ENCODE data around the gene GLE1. TPM values are rescaled to one million over a fixed set of nuclear protein-coding genes. Genes with fewer than 3 reads are reported as not detected.

GLE1 gene
- total RNA-seq, 1 donor from 2014 or later: 6.3 TPM

DNA sequence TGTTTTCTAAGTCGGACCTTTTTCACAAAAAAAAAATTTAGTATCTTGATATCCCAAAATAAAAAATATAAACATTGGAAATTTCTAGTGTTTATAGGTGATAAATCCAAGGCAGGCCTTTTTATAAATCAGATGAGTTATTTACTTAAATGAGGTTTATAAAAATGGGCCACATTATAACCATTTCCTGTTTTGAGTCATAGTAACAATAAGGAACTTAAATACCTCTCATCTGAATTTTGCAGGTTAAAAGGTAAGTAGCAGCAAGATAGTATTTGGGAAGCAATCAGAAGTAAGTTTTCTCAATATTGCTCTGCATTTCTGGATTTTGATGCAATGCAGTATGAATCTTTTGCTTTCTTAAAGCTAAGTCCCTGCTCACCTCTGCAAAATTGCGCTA is 51.8 kb downstream of the GLE1 start:
- no peak for TF ChIP-seq CTCF (IDR thresholded peaks at IDR 0.05)
- Histone ChIP-seq H3K4me3 (no peak overlapping the region), H3K9me3 (no peaks in the 10 kb centered on the region), H3K4me1 (peaks cover 13 to 55% of the 10 kb centered on the region in 2 donors), H3K27me3 (no peaks in the 10 kb centered on the region), H3K36me3 (no peaks in the 10 kb centered on the region), H3K27ac (no peak overlapping the region)
- intact Hi-C loops (cut with DNase I): no loop called here
- no peak for DNase-seq (ENCODE audit: low spot score in 2 of 2)

DNA sequence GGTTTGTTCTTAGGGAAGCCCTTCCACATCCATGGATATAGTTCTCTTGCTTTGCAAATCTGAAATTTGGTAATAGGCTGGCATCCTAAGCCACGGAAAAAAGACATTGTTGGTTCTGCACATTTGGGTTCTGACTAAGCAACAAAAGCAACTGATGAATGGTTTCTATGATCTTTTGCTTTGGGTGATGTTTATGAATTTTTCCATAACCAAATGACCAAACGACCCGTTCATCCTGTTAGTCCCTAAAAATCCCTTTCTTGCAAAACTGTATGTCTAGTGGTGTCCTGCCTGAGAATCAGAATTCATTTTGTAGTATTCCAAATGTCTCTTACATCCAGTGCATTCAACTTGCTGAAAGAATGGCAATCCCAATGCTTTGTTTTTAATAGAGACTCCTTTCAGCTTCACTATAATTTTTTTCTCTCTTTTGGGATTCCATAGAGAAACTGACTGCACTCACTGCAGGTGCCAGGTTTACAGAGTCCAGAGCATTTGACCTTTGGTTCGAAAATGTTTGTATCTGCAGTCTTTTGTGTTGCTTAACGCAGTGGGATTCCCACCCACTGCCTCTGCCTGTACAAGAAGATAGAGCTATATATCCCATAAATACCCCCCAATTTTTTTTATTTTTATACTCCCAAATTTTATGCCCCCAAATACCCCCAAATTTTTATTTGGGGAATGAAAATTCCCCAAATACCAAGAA is 52.6 kb downstream of the GLE1 start:
- no peak overlapping the region for H3K4me3 ChIP-seq
- no peak for TF ChIP-seq CTCF (IDR thresholded peaks at IDR 0.05)
- intact Hi-C loops (cut with DNase I): no loop called here
- H3K9me3 ChIP-seq: no peaks in the 10 kb centered on the region
- no peaks in the 10 kb centered on the region for H3K27me3 ChIP-seq
- no peak for DNase-seq (ENCODE audit: low spot score in 2 of 2)
- peaks cover 0 to under 1% of the 10 kb centered on the region in 2 donors for H3K36me3 ChIP-seq
- H3K27ac ChIP-seq: no peak overlapping the region
- peaks cover 13 to 54% of the 10 kb centered on the region in 2 donors for H3K4me1 ChIP-seq

DNA sequence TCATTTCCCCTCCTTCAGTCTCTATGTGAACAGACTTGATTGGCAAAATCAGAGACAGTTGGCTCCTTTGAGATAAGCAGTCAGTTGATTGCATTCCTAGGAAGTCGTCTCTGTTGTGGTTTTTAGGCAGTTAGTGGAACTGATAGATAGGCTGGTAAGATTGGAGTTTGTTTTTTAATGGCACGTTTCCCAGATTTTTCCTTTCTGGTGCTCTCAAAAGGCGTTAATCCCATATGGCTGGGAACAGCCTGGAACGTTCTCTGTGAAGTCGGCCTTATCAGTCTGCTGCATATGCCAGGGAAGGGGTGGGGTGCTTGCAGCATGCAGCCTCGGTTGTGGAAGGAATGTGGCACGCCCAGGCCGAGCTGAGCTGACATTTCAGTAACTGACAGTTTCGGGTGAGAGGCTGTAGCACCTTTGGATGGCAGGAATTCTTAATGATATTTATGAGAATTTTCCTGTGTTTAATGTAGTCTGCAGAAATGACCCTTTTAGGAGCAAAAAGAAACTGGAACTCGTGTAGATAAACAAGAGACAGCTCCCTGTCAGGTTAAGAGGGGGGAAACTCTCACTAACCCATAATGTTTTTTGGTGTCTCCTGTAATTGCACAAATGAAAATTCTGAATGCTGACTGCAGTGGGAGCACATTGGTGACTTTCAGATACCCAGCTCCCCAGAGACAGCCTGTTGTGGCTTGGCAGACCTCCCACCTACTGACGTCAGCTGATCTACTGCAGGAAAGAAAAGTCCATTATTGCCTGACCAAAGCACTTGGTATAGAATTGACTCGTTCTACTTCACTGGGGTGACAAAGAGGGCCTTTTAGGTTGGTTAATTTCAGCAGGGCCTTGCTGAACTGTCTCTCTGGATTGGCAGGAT is 54.2 kb downstream of the GLE1 start:
- intact Hi-C loops (cut with DNase I): no loop called here
- Histone ChIP-seq H3K4me1 (peaks cover 13 to 60% of the 10 kb centered on the region in 2 donors), H3K4me3 (peak overlapping the region; percentile 34 to 45)

GRCh38 chr9:128565578-128565977 is 61.1 kb downstream of the GLE1 start:
- Histone ChIP-seq H3K27ac (peak overlapping the region; percentile 35 to 53), H3K4me1 (peaks cover 0 to 18% of the 10 kb centered on the region in 2 donors), H3K36me3 (peaks cover 27 to 44% of the 10 kb centered on the region in 2 donors), H3K4me3 (no peak overlapping the region), H3K27me3 (no peaks in the 10 kb centered on the region), H3K9me3 (no peaks in the 10 kb centered on the region)
- DNase-seq (ENCODE audit: low spot score in 2 of 2): no peak
- intact Hi-C loops (cut with DNase I): no loop called here
- no peak for TF ChIP-seq CTCF (IDR thresholded peaks at IDR 0.05)

More for the DNA sequence above, 54.2 kb downstream of the GLE1 start:
- no peak for TF ChIP-seq CTCF (IDR thresholded peaks at IDR 0.05)
- Histone ChIP-seq H3K27me3 (no peaks in the 10 kb centered on the region), H3K27ac (peak overlapping the region; percentile 55 to 67), H3K36me3 (peaks cover 0 to 4% of the 10 kb centered on the region in 2 donors), H3K9me3 (no peaks in the 10 kb centered on the region)
- peak; percentile 52 to 90 for DNase-seq (ENCODE audit: low spot score in 2 of 2)

DNA sequence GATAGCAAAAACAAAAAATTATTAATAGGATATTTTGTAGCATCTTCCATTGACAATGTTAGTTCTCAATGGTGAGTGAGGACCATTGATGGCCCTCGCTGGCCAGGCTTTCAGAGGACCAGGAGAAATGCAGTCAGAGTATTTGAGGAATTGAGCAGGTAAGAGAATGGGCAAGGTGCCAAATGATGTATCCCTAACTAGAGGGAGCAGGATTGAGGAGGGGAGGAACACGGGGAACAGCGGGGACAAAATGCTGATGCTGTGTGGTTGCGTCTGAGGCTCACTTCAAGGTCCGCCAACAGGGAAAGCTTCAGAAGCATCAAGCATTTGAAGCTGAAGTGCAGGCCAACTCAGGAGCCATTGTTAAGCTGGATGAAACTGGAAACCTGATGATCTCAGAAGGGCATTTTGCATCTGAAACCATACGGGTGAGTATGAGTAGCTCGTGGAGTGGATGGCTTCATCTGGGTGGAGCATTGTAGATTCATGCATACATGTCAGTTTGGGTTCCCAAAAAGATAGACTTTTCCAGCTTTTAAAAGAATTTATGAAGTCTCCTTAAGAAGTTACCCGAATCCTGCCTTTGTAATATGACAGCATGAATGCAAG is 64.1 kb downstream of the GLE1 start:
- no peak for TF ChIP-seq CTCF (IDR thresholded peaks at IDR 0.05)
- no peak overlapping the region for H3K4me3 ChIP-seq
- H3K27me3 ChIP-seq: no peaks in the 10 kb centered on the region
- no peak overlapping the region for H3K27ac ChIP-seq
- intact Hi-C loops (cut with DNase I): no loop called here
- peaks cover 0 to 11% of the 10 kb centered on the region in 2 donors for H3K4me1 ChIP-seq
- H3K36me3 ChIP-seq: peaks cover 36 to 62% of the 10 kb centered on the region in 2 donors
- no peaks in the 10 kb centered on the region for H3K9me3 ChIP-seq
- DNase-seq (ENCODE audit: low spot score in 2 of 2): no peak
